Body of pancreas (tissue), 4 donors: ENCODE measurements around the gene IFI27L1. TPM values are rescaled to one million over a fixed set of nuclear protein-coding genes. Genes with fewer than 3 reads are reported as not detected.

Experiments used
- ATAC-seq: fragments of 150-250 bp; one replicate; pipeline ENCODE4 v1.9.1; 2016
- DNase-seq, 4 donors: peaks; one replicate each; pipeline ENCODE4 v3.0.0-alpha.2; 2019
- H3K27ac ChIP-seq, 4 donors: fragments of 200-600 bp; sonication (generic); 1 replicate in 3 of 4; 2 replicates in 1 of 4; pipeline versions ENCODE4 v1.5.1 to v1.6.1; 2016 to 2019; ENCODE audit warnings: mild to moderate bottlenecking in 1 of 4, mixed read lengths in 1 of 4, moderate library complexity in 1 of 4
- H3K27me3 ChIP-seq, 2 donors: fragments of 200-600 bp; sonication (generic); one replicate each; pipeline ENCODE4 v1.6.0; 2016; ENCODE audit warnings: mild to moderate bottlenecking in 1 of 2
- H3K36me3 ChIP-seq, 2 donors: fragments of 200-600 bp; sonication (generic); replicated peaks in 1 of 2; 2 replicates each; pipeline ENCODE4 v1.5.1; 2016; ENCODE audit warnings: low read depth in 2 of 2; ENCODE audit not compliant: insufficient read depth in 1 of 2
- H3K4me1 ChIP-seq: fragments of 200-600 bp; sonication (generic); one replicate; pipeline ENCODE4 v1.6.0; 2016
- H3K4me3 ChIP-seq, 2 donors: fragments of 200-600 bp; sonication (generic); 1 replicate in 1 of 2; 2 replicates in 1 of 2; pipeline ENCODE4 v1.5.1; 2016 to 2019
- H3K9me3 ChIP-seq, 3 donors: fragments of 200-600 bp; sonication (generic); 1 replicate in 2 of 3; 2 replicates in 1 of 3; pipeline ENCODE4 v1.5.1; 2016
- CTCF ChIP-seq, 7 experiments: fragments of 450-650 bp in 4 of 7; fragments of 200-600 bp in 3 of 7; sonication (generic) in 3 of 7; IDR thresholded peaks; one replicate each; pipeline ENCODE4 v1.5.1; 2016 to 2019; ENCODE audit warnings: antibody characterized with exemption in 7 of 7
- POLR2A ChIP-seq, 3 donors: fragments of 450-650 bp; IDR thresholded peaks; one replicate each; pipeline ENCODE4 v1.6.1; 2016; ENCODE audit warnings: antibody characterized with exemption in 3 of 3, mild to moderate bottlenecking in 2 of 3
- WGBS, 2 donors: methylation state at CpG; one replicate each; pipeline ENCODE4 v1.1.5; 2017; 5-methylcytosine and 5-hydroxymethylcytosine counted together
- intact Hi-C: fragments of 100-400 bp; cut with DNase I; formaldehyde crosslinking; loops from one replicate; pipeline ENCODE4 v1.15.1; 2023
- total RNA-seq, 2 donors: library from RNA; depleted of rRNA; stranded (reverse); fragments of >200 nt; gene quantifications; one replicate each; pipeline ENCODE4 v1.1.0, GENCODE V29; 2016

The IFI27L1 gene
- total RNA-seq, 2 donors from 2014 or later = 3.4 to 5.6 TPM

- intact Hi-C loops = no loop called here
- peaks cover 3 to 39% of the 10 kb centered on the region in 2 donors for H3K36me3 ChIP-seq
- H3K4me3 ChIP-seq = no peak overlapping the region
- DNase-seq (peak in 3 of 4 donors; percentile 0 to 6 (median 1)), ATAC-seq (no peak)
- WGBS, 2 donors = 89 to 96% methylated on average over 2 to 3 of the region's 3 CpGs
- H3K27ac ChIP-seq = no peak overlapping the region
- TF ChIP-seq POLR2A (IDR thresholded peaks at IDR 0.05) (no peak), CTCF (IDR thresholded peaks at IDR 0.05) (no peak)
- no peaks in the 10 kb centered on the region for H3K9me3 ChIP-seq
- H3K4me1 ChIP-seq = no peaks in the 10 kb centered on the region
- no peaks in the 10 kb centered on the region for H3K27me3 ChIP-seq
Measured at GRCh38 chr14:94047581-94047980, 33.5 kb upstream of the IFI27L1 start.

DNA sequence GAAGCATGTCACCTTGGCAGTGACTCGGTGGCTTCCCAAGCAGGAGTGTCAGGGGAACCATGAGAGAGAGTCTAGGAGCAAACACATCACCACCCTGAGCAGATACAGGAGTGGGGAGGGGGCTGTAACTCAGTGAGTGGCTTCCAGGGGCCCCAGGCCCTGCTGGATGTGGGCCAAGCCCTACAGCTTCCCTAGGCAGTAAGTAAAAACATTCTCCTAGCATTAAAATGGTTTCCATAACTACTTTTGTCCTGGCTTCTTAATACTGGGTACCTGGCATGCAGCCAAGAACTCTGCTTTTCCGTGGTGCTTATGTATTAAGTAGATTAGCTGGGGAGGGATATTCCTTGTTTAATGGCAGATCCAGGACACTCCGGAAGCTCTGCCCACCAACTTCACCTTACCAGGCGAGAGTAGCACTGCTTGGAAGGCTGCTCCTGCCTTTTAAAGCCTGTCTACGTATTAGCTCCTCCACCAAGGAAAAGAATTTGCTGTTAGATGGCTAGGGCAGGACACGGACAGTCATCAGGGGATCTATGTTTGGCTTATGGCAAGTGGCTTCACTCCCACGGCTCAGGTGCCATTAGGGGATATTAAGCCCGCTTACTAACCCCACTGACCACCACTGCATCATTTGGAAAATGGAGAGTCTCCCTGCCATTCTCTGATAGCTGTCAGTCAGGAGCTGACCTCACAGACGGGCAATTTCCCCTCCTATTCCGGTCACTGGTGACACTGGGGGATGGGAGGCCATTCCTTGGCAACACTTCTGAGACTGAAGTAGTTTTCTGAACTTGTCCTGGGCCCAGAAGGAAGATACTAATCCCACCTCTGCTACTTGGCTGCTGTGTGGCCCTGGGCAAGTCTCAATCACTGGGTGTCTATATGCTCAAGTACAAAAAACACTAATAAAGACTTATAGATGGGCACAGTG lies 32.2 kb upstream of the IFI27L1 start:
- intact Hi-C loops = no loop called here
- 79 to 86% methylated on average over 7 to 10 of the region's 10 CpGs for WGBS, 2 donors
- Histone ChIP-seq H3K9me3 (no peaks in the 10 kb centered on the region), H3K27me3 (no peaks in the 10 kb centered on the region), H3K4me3 (no peak overlapping the region), H3K36me3 (peaks cover 3 to 44% of the 10 kb centered on the region in 2 donors), H3K27ac (no peak overlapping the region), H3K4me1 (no peaks in the 10 kb centered on the region)
- DNase-seq (peak in 2 of 4 donors; percentile 2 to 12), ATAC-seq (no peak)
- TF ChIP-seq CTCF (IDR thresholded peaks at IDR 0.05) = no peak
- no peak for TF ChIP-seq POLR2A (IDR thresholded peaks at IDR 0.05)

- no peak overlapping the region for H3K27ac ChIP-seq
- WGBS, 2 donors = 86 to 97% methylated on average over 2 of the region's 2 CpGs
- no peak for TF ChIP-seq CTCF (IDR thresholded peaks at IDR 0.05)
- TF ChIP-seq POLR2A (IDR thresholded peaks at IDR 0.05) = no peak
- H3K4me1 ChIP-seq = no peaks in the 10 kb centered on the region
- no peak overlapping the region for H3K4me3 ChIP-seq
- intact Hi-C loops = no loop called here
- no peaks in the 10 kb centered on the region for H3K27me3 ChIP-seq
- peak in 1 of 4 donors; percentile 0 for DNase-seq
- peaks cover 6 to 48% of the 10 kb centered on the region in 2 donors for H3K36me3 ChIP-seq
- H3K9me3 ChIP-seq = no peaks in the 10 kb centered on the region
- no peak for ATAC-seq
Measured at GRCh38 chr14:94049625-94050023, 31.5 kb upstream of the IFI27L1 start.

- no peaks in the 10 kb centered on the region for H3K27me3 ChIP-seq
- H3K9me3 ChIP-seq = no peaks in the 10 kb centered on the region
- peaks cover 7 to 52% of the 10 kb centered on the region in 2 donors for H3K36me3 ChIP-seq
- DNase-seq (peak in 2 of 4 donors; percentile 13 to 19), ATAC-seq (no peak)
- no peaks in the 10 kb centered on the region for H3K4me1 ChIP-seq
- intact Hi-C loops = no loop called here
- 78 to 91% methylated on average over 3 to 6 of the region's 6 CpGs for WGBS, 2 donors
- no peak overlapping the region for H3K4me3 ChIP-seq
- TF ChIP-seq POLR2A (IDR thresholded peaks at IDR 0.05) (no peak), CTCF (IDR thresholded peaks at IDR 0.05) (no peak)
- no peak overlapping the region for H3K27ac ChIP-seq
Measured at GRCh38 chr14:94050231-94050880, 30.8 kb upstream of the IFI27L1 start.
